ENCODE data around the gene CLDN19.

GRCh38 chr1:42734201-42735035 is 5.6 kb downstream of the CLDN19 start:
- TF ChIP-seq CTCF (IDR thresholded peaks at IDR 0.05) (no peak), POLR2A (IDR thresholded peaks at IDR 0.05) (no peak), POLR2AphosphoS5 (IDR thresholded peaks at IDR 0.05) (no peak)
